Measurements from ENCODE around the gene AIP.

The AIP gene

GRCh38 chr11:67439321-67440228, 43.3 kb upstream of the AIP start (continued):
- no peak for TF ChIP-seq ZNF354C (tag by site-specific recombination; IDR thresholded peaks at IDR 0.05; ENCODE audit: borderline replicate concordance, low read depth)
- no peak for TF ChIP-seq ZNF214 (tag by site-specific recombination; IDR thresholded peaks at IDR 0.05; ENCODE audit: borderline replicate concordance)
- TF ChIP-seq ZNF37A (tag by site-specific recombination; IDR thresholded peaks at IDR 0.05): no peak
- TF ChIP-seq, protein P1, sequence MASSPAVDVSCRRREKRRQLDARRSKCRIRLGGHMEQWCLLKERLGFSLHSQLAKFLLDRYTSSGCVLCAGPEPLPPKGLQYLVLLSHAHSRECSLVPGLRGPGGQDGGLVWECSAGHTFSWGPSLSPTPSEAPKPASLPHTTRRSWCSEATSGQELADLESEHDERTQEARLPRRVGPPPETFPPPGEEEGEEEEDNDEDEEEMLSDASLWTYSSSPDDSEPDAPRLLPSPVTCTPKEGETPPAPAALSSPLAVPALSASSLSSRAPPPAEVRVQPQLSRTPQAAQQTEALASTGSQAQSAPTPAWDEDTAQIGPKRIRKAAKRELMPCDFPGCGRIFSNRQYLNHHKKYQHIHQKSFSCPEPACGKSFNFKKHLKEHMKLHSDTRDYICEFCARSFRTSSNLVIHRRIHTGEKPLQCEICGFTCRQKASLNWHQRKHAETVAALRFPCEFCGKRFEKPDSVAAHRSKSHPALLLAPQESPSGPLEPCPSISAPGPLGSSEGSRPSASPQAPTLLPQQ (tag by site-specific recombination; IDR thresholded peaks at IDR 0.05): no peak
- TF ChIP-seq ZBTB11 (tag by site-specific recombination; conservative IDR thresholded peaks at IDR 0.05; ENCODE audit: low read depth): 0 out of 2 replicates have a peak, but pooled peaks have one; percentile 17
- no peak for TF ChIP-seq ZNF596 (tag by site-specific recombination; IDR thresholded peaks at IDR 0.05)
- TF ChIP-seq ZNF558 (tag by site-specific recombination; IDR thresholded peaks at IDR 0.05): no peak
- TF ChIP-seq, protein P2, sequence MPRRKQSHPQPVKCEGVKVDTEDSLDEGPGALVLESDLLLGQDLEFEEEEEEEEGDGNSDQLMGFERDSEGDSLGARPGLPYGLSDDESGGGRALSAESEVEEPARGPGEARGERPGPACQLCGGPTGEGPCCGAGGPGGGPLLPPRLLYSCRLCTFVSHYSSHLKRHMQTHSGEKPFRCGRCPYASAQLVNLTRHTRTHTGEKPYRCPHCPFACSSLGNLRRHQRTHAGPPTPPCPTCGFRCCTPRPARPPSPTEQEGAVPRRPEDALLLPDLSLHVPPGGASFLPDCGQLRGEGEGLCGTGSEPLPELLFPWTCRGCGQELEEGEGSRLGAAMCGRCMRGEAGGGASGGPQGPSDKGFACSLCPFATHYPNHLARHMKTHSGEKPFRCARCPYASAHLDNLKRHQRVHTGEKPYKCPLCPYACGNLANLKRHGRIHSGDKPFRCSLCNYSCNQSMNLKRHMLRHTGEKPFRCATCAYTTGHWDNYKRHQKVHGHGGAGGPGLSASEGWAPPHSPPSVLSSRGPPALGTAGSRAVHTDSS (tag by site-specific recombination; IDR thresholded peaks at IDR 0.05): no peak
- TF ChIP-seq ZBTB1 (tag by site-specific recombination; IDR thresholded peaks at IDR 0.05): no peak
- TF ChIP-seq ZNF768 (tag by site-specific recombination; IDR thresholded peaks at IDR 0.05): no peak
- TF ChIP-seq ATF2 (tag by site-specific recombination; IDR thresholded peaks at IDR 0.05; ENCODE audit: low read depth): no peak
- no peak for TF ChIP-seq ZNF623 (tag by site-specific recombination; IDR thresholded peaks at IDR 0.05)
- no peak for TF ChIP-seq KLF1 (tag by site-specific recombination; IDR thresholded peaks at IDR 0.05)
- TF ChIP-seq ZNF600 (tag by site-specific recombination; IDR thresholded peaks at IDR 0.05): peak; percentile 71
- no peak for TF ChIP-seq ZNF394 (tag by site-specific recombination; IDR thresholded peaks at IDR 0.05; ENCODE audit: borderline replicate concordance)
- no peak for TF ChIP-seq ZNF639 (tag by site-specific recombination; IDR thresholded peaks at IDR 0.05)
- no peak for TF ChIP-seq ZNF19 (tag by site-specific recombination; IDR thresholded peaks at IDR 0.05; ENCODE audit: low read depth)
- no peak for TF ChIP-seq BCL11B (tag by site-specific recombination; IDR thresholded peaks at IDR 0.05; ENCODE audit: low read depth)
- TF ChIP-seq, protein P3, sequence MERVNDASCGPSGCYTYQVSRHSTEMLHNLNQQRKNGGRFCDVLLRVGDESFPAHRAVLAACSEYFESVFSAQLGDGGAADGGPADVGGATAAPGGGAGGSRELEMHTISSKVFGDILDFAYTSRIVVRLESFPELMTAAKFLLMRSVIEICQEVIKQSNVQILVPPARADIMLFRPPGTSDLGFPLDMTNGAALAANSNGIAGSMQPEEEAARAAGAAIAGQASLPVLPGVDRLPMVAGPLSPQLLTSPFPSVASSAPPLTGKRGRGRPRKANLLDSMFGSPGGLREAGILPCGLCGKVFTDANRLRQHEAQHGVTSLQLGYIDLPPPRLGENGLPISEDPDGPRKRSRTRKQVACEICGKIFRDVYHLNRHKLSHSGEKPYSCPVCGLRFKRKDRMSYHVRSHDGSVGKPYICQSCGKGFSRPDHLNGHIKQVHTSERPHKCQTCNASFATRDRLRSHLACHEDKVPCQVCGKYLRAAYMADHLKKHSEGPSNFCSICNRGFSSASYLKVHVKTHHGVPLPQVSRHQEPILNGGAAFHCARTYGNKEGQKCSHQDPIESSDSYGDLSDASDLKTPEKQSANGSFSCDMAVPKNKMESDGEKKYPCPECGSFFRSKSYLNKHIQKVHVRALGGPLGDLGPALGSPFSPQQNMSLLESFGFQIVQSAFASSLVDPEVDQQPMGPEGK (tag by site-specific recombination; IDR thresholded peaks at IDR 0.05): peak; percentile 44; the same call in 1 of the 2 replicates
- TF ChIP-seq, protein P4, sequence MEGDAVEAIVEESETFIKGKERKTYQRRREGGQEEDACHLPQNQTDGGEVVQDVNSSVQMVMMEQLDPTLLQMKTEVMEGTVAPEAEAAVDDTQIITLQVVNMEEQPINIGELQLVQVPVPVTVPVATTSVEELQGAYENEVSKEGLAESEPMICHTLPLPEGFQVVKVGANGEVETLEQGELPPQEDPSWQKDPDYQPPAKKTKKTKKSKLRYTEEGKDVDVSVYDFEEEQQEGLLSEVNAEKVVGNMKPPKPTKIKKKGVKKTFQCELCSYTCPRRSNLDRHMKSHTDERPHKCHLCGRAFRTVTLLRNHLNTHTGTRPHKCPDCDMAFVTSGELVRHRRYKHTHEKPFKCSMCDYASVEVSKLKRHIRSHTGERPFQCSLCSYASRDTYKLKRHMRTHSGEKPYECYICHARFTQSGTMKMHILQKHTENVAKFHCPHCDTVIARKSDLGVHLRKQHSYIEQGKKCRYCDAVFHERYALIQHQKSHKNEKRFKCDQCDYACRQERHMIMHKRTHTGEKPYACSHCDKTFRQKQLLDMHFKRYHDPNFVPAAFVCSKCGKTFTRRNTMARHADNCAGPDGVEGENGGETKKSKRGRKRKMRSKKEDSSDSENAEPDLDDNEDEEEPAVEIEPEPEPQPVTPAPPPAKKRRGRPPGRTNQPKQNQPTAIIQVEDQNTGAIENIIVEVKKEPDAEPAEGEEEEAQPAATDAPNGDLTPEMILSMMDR (tag by site-specific recombination; IDR thresholded peaks at IDR 0.05): peak; percentile 42; the same call in 1 of the 2 replicates
- TF ChIP-seq ZNF248 (tag by site-specific recombination; IDR thresholded peaks at IDR 0.05): no peak
- TF ChIP-seq ZNF341 (tag by site-specific recombination; IDR thresholded peaks at IDR 0.05; ENCODE audit: low read depth): 0 out of 2 replicates have a peak, but pooled peaks have one; percentile 33
- TF ChIP-seq ZNF302 (tag by site-specific recombination; IDR thresholded peaks at IDR 0.05; ENCODE audit: low read depth): no peak

All from HEK293 (cell line).